CD14-positive monocyte (primary cell): ENCODE measurements around the gene TMTC2. TPM values are rescaled to one million over a fixed set of nuclear protein-coding genes. Genes with fewer than 3 reads are reported as not detected.

Experiments used
- DNase-seq, 3 donors: peaks; one replicate each; pipeline ENCODE4 v3.0.0-alpha.2; 2011 to 2022
- H2AFZ ChIP-seq: 2 replicates; pipeline ENCODE4 v1.6.0; 2012; ENCODE audit warnings: mild to moderate bottlenecking, low read depth, low read length, inconsistent platforms; ENCODE audit not compliant: insufficient read depth, poor library complexity, severe bottlenecking
- H3K27ac ChIP-seq, 2 donors: 1 replicate in 1 of 2; 2 replicates in 1 of 2; pipeline ENCODE4 v1.5.1; 2012 to 2013; ENCODE audit warnings: low read length in 2 of 2, control low read depth in 1 of 2, inconsistent platforms in 1 of 2, low read depth in 1 of 2, mild to moderate bottlenecking in 1 of 2
- H3K27me3 ChIP-seq, 2 donors: one replicate each; pipeline versions ENCODE4 v1.6.0 to v1.6.1; 2011 to 2013; ENCODE audit warnings: low read length in 2 of 2; ENCODE audit not compliant: control insufficient read depth in 2 of 2, insufficient read depth in 2 of 2
- H3K36me3 ChIP-seq, 2 donors: replicated peaks in 1 of 2; 1 replicate in 1 of 2; 2 replicates in 1 of 2; pipeline versions ENCODE4 v1.5.1 to v1.6.1; 2012 to 2013; ENCODE audit warnings: low read length in 2 of 2, control low read depth in 1 of 2, inconsistent platforms in 1 of 2, mild to moderate bottlenecking in 1 of 2; ENCODE audit not compliant: insufficient read depth in 2 of 2, control insufficient read depth in 1 of 2
- H3K4me1 ChIP-seq, 2 donors: 1 replicate in 1 of 2; 2 replicates in 1 of 2; pipeline versions ENCODE4 v1.5.1 to v1.6.1; 2012 to 2013; ENCODE audit warnings: low read length in 2 of 2, control low read depth in 1 of 2, inconsistent platforms in 1 of 2, mild to moderate bottlenecking in 1 of 2, moderate library complexity in 1 of 2; ENCODE audit not compliant: insufficient read depth in 2 of 2, control insufficient read depth in 1 of 2
- H3K4me2 ChIP-seq: replicated peaks from 2 replicates; pipeline ENCODE3; 2012; ENCODE audit warnings: low read length, moderate library complexity, mild to moderate bottlenecking; ENCODE audit not compliant: poor library complexity, severe bottlenecking; ENCODE audit errors: extremely low read depth
- H3K4me3 ChIP-seq, 3 experiments: fragments of 200-600 bp in 1 of 3; sonication (generic) in 1 of 3; replicated peaks in 1 of 3; 1 replicate in 2 of 3; 2 replicates in 1 of 3; pipeline ENCODE4 v1.5.1; 2011 to 2013; ENCODE audit warnings: low read length in 3 of 3, mild to moderate bottlenecking in 3 of 3, control low read depth in 2 of 3, low read depth in 2 of 3, inconsistent platforms in 1 of 3, moderate library complexity in 1 of 3
- H3K79me2 ChIP-seq: 2 replicates; pipeline ENCODE4 v1.6.0; 2012; ENCODE audit warnings: mild to moderate bottlenecking, control low read depth, inconsistent platforms, low read length, moderate library complexity; ENCODE audit not compliant: insufficient read depth
- H3K9ac ChIP-seq: 2 replicates; pipeline ENCODE4 v1.6.0; 2017; ENCODE audit warnings: low read length, mild to moderate bottlenecking; ENCODE audit not compliant: insufficient read depth, poor library complexity, severe bottlenecking
- H3K9me3 ChIP-seq, 2 donors: replicated peaks in 1 of 2; 1 replicate in 1 of 2; 2 replicates in 1 of 2; pipeline versions ENCODE4 v1.5.1 to v1.6.1; 2012 to 2013; ENCODE audit warnings: low read length in 2 of 2, control low read depth in 1 of 2; ENCODE audit not compliant: control insufficient read depth in 1 of 2, insufficient read depth in 1 of 2
- H4K20me1 ChIP-seq: 2 replicates; pipeline ENCODE4 v1.6.0; 2012; ENCODE audit warnings: mild to moderate bottlenecking, low read length, control low read depth, moderate library complexity; ENCODE audit not compliant: insufficient read depth
- H3K27ac Mint-ChIP-seq, 7 donors: one replicate each; pipeline ENCODE4 v1.8.0; 2020; ENCODE audit warnings: mild to moderate bottlenecking in 7 of 7, mixed read lengths in 7 of 7, moderate library complexity in 6 of 7, inconsistent platforms in 2 of 7
- H3K27me3 Mint-ChIP-seq, 3 donors: one replicate each; pipeline ENCODE4 v1.8.0; 2021 to 2022; ENCODE audit warnings: low read depth in 3 of 3, mild to moderate bottlenecking in 3 of 3, mixed read lengths in 3 of 3, moderate library complexity in 3 of 3, inconsistent platforms in 1 of 3
- H3K36me3 Mint-ChIP-seq, 2 donors: one replicate each; pipeline ENCODE4 v1.8.0; 2020; ENCODE audit warnings: mixed read lengths in 2 of 2, inconsistent platforms in 1 of 2, mild to moderate bottlenecking in 1 of 2
- H3K4me1 Mint-ChIP-seq: one replicate; pipeline ENCODE4 v1.8.0; 2020; ENCODE audit warnings: mild to moderate bottlenecking, mixed read lengths
- H3K4me3 Mint-ChIP-seq, 2 donors: one replicate each; pipeline ENCODE4 v1.8.0; 2020; ENCODE audit warnings: mild to moderate bottlenecking in 2 of 2, mixed read lengths in 2 of 2, moderate library complexity in 1 of 2
- H3K9me3 Mint-ChIP-seq, 7 donors: one replicate each; pipeline ENCODE4 v1.8.0; 2020 to 2022; ENCODE audit warnings: mixed read lengths in 7 of 7, mild to moderate bottlenecking in 6 of 7, moderate library complexity in 6 of 7, inconsistent platforms in 2 of 7
- CTCF ChIP-seq: fragments of 200-600 bp; IDR thresholded peaks from one replicate; pipeline ENCODE4 v1.8.0; 2022; ENCODE audit warnings: antibody characterized with exemption, mild to moderate bottlenecking
- WGBS: methylation state at CpG from one replicate; pipeline ENCODE4 v1.1.5; 2013; ENCODE audit warnings: missing lambda C conversion rate; ENCODE audit not compliant: insufficient coverage; 5-methylcytosine and 5-hydroxymethylcytosine counted together
- intact Hi-C, 2 donors: fragments of 100-400 bp; cut with micrococcal nuclease; formaldehyde crosslinking; loops; one replicate each; pipeline versions ENCODE4 v1.15.0 to v1.15.1; 2023
- polyA plus RNA-seq, 3 donors: library from polyadenylated mRNA; depleted of rRNA in 1 of 3; unstranded in 2 of 3; stranded (reverse) in 1 of 3; fragments of 300-500 nt in 2 of 3; fragments of >200 nt in 1 of 3; fragmentation: Illumina TruSeq in 2 of 3; gene quantifications; 1 replicate in 2 of 3; 2 replicates in 1 of 3; pipeline ENCODE4 v1.2.3, GENCODE V29; 2012 to 2021

Gene TMTC2
- polyA plus RNA-seq, 3 donors: 2.5 to 15.7 (median 3.3) TPM

GRCh38 chr12:82873951-82874350 lies 187.2 kb downstream of the TMTC2 start:
- Histone ChIP-seq H3K9ac (no peak overlapping the region), H3K27me3 (no peaks in the 10 kb centered on the region), H3K4me3 (no peak overlapping the region), H4K20me1 (no peaks in the 10 kb centered on the region), H2AFZ (no peak overlapping the region), H3K36me3 (no peaks in the 10 kb centered on the region), H3K4me2 (no peak overlapping the region), H3K79me2 (peaks cover 2% of the 10 kb centered on the region), H3K4me1 (peaks cover 12 to 14% of the 10 kb centered on the region in 2 donors), H3K9me3 (no peaks in the 10 kb centered on the region), H3K27ac (no peak overlapping the region)
- Mint-ChIP-seq H3K4me1 (peaks cover 23% of the 10 kb centered on the region), H3K27ac (no peak overlapping the region), H3K27me3 (no peaks in the 10 kb centered on the region), H3K36me3 (peaks cover 15 to 17% of the 10 kb centered on the region in 2 donors), H3K9me3 (no peaks in the 10 kb centered on the region), H3K4me3 (no peak overlapping the region)
- intact Hi-C loops: no loop called here
- DNase-seq: no peak
- TF ChIP-seq CTCF: no peak
- WGBS: no CpG with 5 or more reads among the region's 3 CpGs

- peaks cover 2% of the 10 kb centered on the region for H3K79me2 ChIP-seq
- no peaks in the 10 kb centered on the region for H3K36me3 ChIP-seq
- H3K27me3 ChIP-seq: no peaks in the 10 kb centered on the region
- no peak overlapping the region for H3K27ac ChIP-seq
- Mint-ChIP-seq H3K36me3 (peaks cover 17 to 19% of the 10 kb centered on the region in 2 donors), H3K4me3 (no peak overlapping the region), H3K9me3 (no peaks in the 10 kb centered on the region), H3K27ac (no peak overlapping the region), H3K27me3 (no peaks in the 10 kb centered on the region), H3K4me1 (peaks cover 24% of the 10 kb centered on the region)
- H3K4me1 ChIP-seq: peaks cover 11 to 14% of the 10 kb centered on the region in 2 donors
- intact Hi-C loops: no loop called here
- TF ChIP-seq CTCF: no peak
- H3K4me2 ChIP-seq: no peak overlapping the region
- H4K20me1 ChIP-seq: no peaks in the 10 kb centered on the region
- no CpG with 5 or more reads among the region's 1 CpG for WGBS
- no peak overlapping the region for H3K9ac ChIP-seq
- H2AFZ ChIP-seq: no peak overlapping the region
- DNase-seq: no peak
- no peak overlapping the region for H3K4me3 ChIP-seq
- H3K9me3 ChIP-seq: no peaks in the 10 kb centered on the region
Observed at GRCh38 chr12:82874945-82875344, 188.2 kb downstream of the TMTC2 start.
